ENCODE data around the gene CCDC185. TPM values are rescaled to one million over a fixed set of nuclear protein-coding genes. Genes with fewer than 3 reads are reported as not detected.

Gene CCDC185
- total and polyA plus RNA-seq, 10 of the 15 experiments (the other 5 are each of a cell fraction or from before 2014, with no cell fraction given) = not detected

DNA sequence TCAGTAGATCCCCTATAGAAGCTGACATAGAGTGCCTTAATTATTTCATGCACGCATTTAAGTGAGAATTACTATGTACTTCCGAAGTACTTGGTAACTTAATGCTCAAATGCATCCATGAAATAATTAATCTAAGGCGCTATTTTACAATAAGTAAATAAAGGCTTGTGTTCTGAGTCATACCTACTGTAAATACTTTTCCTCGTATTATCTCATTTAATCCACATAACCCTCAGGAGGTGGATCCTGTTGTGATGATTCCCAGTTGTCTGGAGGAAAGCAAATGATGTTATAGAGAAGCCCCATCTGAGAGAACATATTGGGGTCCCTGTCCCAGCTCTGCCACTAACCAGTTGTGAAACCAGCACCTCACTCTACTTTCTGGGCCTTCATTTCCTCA, 45.6 kb upstream of the CCDC185 start:
- no peak overlapping the region for H3K27ac ChIP-seq (ENCODE audit: control insufficient read depth, insufficient read depth)
- POLR2A ChIA-PET = no interaction called here
- no peak for DNase-seq (ENCODE audit: low read depth, low spot score)

DNA sequence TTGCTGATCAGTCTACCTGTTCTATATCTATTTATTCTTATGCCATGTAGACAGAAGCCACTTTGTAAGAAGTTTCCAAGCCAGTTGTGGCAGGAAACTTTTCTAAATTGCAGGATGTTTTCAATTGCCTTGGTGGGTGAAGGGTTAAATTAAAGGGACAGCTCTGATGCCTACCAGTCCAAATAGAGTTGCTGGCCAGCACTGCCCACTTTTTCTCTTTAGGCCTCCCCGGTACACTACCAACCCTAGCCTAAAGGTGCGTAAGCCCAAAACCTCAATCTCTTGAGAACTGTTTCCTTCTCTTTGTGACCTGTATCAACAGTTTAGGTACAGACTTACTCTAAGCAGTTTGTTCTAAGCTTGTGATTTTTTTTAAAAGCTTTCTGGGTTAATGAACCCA, 44.8 kb upstream of the CCDC185 start:
- Histone ChIP-seq H3K79me2 (ENCODE audit: control insufficient read depth, insufficient read depth, low read length) (no peaks in the 10 kb centered on the region), H3K27me3 (replicated peaks in 1 of 2; ENCODE audit: control insufficient read depth in 2 of 2, insufficient read depth in 2 of 2, low read length in 1 of 2) (peaks cover 0 to 2% of the 10 kb centered on the region in 2 experiments; a peak in 1 of 4 replicates), H3K4me2 (ENCODE audit: control insufficient read depth, insufficient read depth) (no peak overlapping the region), H4K20me1 (ENCODE audit: control insufficient read depth, insufficient read depth) (no peaks in the 10 kb centered on the region), H3K36me3 (ENCODE audit: control insufficient read depth in 2 of 2, insufficient read depth in 2 of 2, low read length in 1 of 2) (no peaks in the 10 kb centered on the region), H3K9ac (ENCODE audit: control insufficient read depth, insufficient read depth, low read length) (no peak overlapping the region), H3K4me3 (no peak overlapping the region), H2AFZ (ENCODE audit: control insufficient read depth, low read depth, low read length) (no peak overlapping the region), H3K4me1 (ENCODE audit: control insufficient read depth, insufficient read depth, low read length) (no peaks in the 10 kb centered on the region), H3K27ac (ENCODE audit: control insufficient read depth, insufficient read depth) (no peak overlapping the region), H3K9me3 (replicated peaks; ENCODE audit: control insufficient read depth, insufficient read depth, low read length) (no peaks in the 10 kb centered on the region)
- POLR2A ChIA-PET = no interaction called here
- intact Hi-C loops (cut with micrococcal nuclease; ENCODE audit: unreplicated experiment) (no loop called here), in situ Hi-C loops (cut with MboI) (no loop called here)
- RAD21 ChIA-PET (ENCODE audit: unreplicated experiment) = no interaction called here
- no TSS peak for BruUV-seq (replicated peaks)
- ATAC-seq (no peak), DNase-seq (ENCODE audit: low read depth, low spot score) (no peak), FAIRE-seq (no peak)
- WGBS (ENCODE audit: insufficient coverage, insufficient replicate concordance, low lambda C conversion rate, missing lambda C conversion rate) = 97% methylated on average over 2 of the region's 2 CpGs
- SMC1A ChIA-PET (ENCODE audit: uncharacterized antibody, unreplicated experiment) = interaction anchor here (0.6 to 1.3 kb wide), 3 partner anchors 10 to 67 kb away, joined by 3 to 4 read pairs (median 3); no protein-coding TSS in a partner anchor
- CTCF ChIA-PET = no interaction called here
- TF ChIP-seq, protein P1, sequence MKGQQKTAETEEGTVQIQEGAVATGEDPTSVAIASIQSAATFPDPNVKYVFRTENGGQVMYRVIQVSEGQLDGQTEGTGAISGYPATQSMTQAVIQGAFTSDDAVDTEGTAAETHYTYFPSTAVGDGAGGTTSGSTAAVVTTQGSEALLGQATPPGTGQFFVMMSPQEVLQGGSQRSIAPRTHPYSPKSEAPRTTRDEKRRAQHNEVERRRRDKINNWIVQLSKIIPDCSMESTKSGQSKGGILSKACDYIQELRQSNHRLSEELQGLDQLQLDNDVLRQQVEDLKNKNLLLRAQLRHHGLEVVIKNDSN (IDR thresholded peaks at IDR 0.05; ENCODE audit: borderline replicate concordance, extremely low read length, insufficient read depth, low read depth, low read length) = no peak
- TF ChIP-seq, protein P2, sequence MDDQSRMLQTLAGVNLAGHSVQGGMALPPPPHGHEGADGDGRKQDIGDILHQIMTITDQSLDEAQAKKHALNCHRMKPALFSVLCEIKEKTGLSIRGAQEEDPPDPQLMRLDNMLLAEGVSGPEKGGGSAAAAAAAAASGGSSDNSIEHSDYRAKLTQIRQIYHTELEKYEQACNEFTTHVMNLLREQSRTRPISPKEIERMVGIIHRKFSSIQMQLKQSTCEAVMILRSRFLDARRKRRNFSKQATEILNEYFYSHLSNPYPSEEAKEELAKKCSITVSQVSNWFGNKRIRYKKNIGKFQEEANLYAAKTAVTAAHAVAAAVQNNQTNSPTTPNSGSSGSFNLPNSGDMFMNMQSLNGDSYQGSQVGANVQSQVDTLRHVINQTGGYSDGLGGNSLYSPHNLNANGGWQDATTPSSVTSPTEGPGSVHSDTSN (IDR thresholded peaks at IDR 0.05; ENCODE audit: insufficient replicate concordance, low read depth, low read length) = no peak
- TF ChIP-seq, protein P3, sequence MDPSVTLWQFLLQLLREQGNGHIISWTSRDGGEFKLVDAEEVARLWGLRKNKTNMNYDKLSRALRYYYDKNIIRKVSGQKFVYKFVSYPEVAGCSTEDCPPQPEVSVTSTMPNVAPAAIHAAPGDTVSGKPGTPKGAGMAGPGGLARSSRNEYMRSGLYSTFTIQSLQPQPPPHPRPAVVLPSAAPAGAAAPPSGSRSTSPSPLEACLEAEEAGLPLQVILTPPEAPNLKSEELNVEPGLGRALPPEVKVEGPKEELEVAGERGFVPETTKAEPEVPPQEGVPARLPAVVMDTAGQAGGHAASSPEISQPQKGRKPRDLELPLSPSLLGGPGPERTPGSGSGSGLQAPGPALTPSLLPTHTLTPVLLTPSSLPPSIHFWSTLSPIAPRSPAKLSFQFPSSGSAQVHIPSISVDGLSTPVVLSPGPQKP (IDR thresholded peaks at IDR 0.05; ENCODE audit: low read depth, low read length) = no peak
- no peak for TF ChIP-seq ZNF384 (IDR thresholded peaks at IDR 0.05; ENCODE audit: borderline replicate concordance, low read depth, low read length)
- TF ChIP-seq, protein P4, sequence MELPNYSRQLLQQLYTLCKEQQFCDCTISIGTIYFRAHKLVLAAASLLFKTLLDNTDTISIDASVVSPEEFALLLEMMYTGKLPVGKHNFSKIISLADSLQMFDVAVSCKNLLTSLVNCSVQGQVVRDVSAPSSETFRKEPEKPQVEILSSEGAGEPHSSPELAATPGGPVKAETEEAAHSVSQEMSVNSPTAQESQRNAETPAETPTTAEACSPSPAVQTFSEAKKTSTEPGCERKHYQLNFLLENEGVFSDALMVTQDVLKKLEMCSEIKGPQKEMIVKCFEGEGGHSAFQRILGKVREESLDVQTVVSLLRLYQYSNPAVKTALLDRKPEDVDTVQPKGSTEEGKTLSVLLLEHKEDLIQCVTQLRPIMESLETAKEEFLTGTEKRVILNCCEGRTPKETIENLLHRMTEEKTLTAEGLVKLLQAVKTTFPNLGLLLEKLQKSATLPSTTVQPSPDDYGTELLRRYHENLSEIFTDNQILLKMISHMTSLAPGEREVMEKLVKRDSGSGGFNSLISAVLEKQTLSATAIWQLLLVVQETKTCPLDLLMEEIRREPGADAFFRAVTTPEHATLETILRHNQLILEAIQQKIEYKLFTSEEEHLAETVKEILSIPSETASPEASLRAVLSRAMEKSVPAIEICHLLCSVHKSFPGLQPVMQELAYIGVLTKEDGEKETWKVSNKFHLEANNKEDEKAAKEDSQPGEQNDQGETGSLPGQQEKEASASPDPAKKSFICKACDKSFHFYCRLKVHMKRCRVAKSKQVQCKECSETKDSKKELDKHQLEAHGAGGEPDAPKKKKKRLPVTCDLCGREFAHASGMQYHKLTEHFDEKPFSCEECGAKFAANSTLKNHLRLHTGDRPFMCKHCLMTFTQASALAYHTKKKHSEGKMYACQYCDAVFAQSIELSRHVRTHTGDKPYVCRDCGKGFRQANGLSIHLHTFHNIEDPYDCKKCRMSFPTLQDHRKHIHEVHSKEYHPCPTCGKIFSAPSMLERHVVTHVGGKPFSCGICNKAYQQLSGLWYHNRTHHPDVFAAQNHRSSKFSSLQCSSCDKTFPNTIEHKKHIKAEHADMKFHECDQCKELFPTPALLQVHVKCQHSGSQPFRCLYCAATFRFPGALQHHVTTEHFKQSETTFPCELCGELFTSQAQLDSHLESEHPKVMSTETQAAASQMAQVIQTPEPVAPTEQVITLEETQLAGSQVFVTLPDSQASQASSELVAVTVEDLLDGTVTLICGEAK (IDR thresholded peaks at IDR 0.05; ENCODE audit: borderline replicate concordance) = no peak

More for the DNA sequence above, 45.6 kb upstream of the CCDC185 start:
- ATAC-seq (no peak), FAIRE-seq (no peak)
- H4K20me1 ChIP-seq (ENCODE audit: control insufficient read depth, insufficient read depth) = no peaks in the 10 kb centered on the region
- no peak overlapping the region for H3K4me3 ChIP-seq
- ChIA-PET RAD21 (ENCODE audit: unreplicated experiment) (no interaction called here), SMC1A (ENCODE audit: uncharacterized antibody, unreplicated experiment) (no interaction called here), CTCF (no interaction called here)
- TF ChIP-seq CBX3 (IDR thresholded peaks at IDR 0.05; ENCODE audit: borderline replicate concordance, low read depth) = no peak
- TF ChIP-seq PML (IDR thresholded peaks at IDR 0.05; ENCODE audit: low read length) = no peak
- no peak for TF ChIP-seq MYC (IDR thresholded peaks at IDR 0.05; ENCODE audit: insufficient read depth, insufficient read length, insufficient replicate concordance, low read length, severe bottlenecking)
- TF ChIP-seq, protein P5, sequence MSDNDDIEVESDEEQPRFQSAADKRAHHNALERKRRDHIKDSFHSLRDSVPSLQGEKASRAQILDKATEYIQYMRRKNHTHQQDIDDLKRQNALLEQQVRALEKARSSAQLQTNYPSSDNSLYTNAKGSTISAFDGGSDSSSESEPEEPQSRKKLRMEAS (IDR thresholded peaks at IDR 0.05; ENCODE audit: low read depth, low read length) = no peak
- no peak for TF ChIP-seq EZH2 (IDR thresholded peaks at IDR 0.05; ENCODE audit: borderline replicate concordance, control insufficient read depth, low read depth, low read length)
- TF ChIP-seq NFYA (IDR thresholded peaks at IDR 0.05; ENCODE audit: borderline replicate concordance, low read depth, low read length) = no peak
- TF ChIP-seq BCL11A (IDR thresholded peaks at IDR 0.05; ENCODE audit: low read depth, low read length) = no peak
- TF ChIP-seq FOXM1 (IDR thresholded peaks at IDR 0.05; ENCODE audit: low read depth, low read length) = no peak
- BruUV-seq (replicated peaks) = no TSS peak
- H3K36me3 ChIP-seq (ENCODE audit: control insufficient read depth in 2 of 2, insufficient read depth in 2 of 2, low read length in 1 of 2) = no peaks in the 10 kb centered on the region
- H2AFZ ChIP-seq (ENCODE audit: control insufficient read depth, low read depth, low read length) = no peak overlapping the region
- H3K27me3 ChIP-seq (replicated peaks in 1 of 2; ENCODE audit: control insufficient read depth in 2 of 2, insufficient read depth in 2 of 2, low read length in 1 of 2) = no peaks in the 10 kb centered on the region
- no peak overlapping the region for H3K4me2 ChIP-seq (ENCODE audit: control insufficient read depth, insufficient read depth)
- no peaks in the 10 kb centered on the region for H3K4me1 ChIP-seq (ENCODE audit: control insufficient read depth, insufficient read depth, low read length)
- WGBS (ENCODE audit: insufficient coverage, insufficient replicate concordance, low lambda C conversion rate, missing lambda C conversion rate) = 30% methylated on average over 4 of the region's 4 CpGs
- no peaks in the 10 kb centered on the region for H3K79me2 ChIP-seq (ENCODE audit: control insufficient read depth, insufficient read depth, low read length)
- H3K9me3 ChIP-seq (replicated peaks; ENCODE audit: control insufficient read depth, insufficient read depth, low read length) = no peaks in the 10 kb centered on the region
- no peak overlapping the region for H3K9ac ChIP-seq (ENCODE audit: control insufficient read depth, insufficient read depth, low read length)
- in situ Hi-C loops (cut with MboI) = no loop called here
- intact Hi-C loops (cut with micrococcal nuclease; ENCODE audit: unreplicated experiment) = no loop called here
